ENCODE data around the gene MR1. TPM values are rescaled to one million over a fixed set of nuclear protein-coding genes. Genes with fewer than 3 reads are reported as not detected.

Gene MR1
- total and polyA plus RNA-seq, 2 of the 13 experiments (the other 11 are each of a cell fraction or from before 2014, with no cell fraction given), result 7.7 to 10.4 TPM

DNA sequence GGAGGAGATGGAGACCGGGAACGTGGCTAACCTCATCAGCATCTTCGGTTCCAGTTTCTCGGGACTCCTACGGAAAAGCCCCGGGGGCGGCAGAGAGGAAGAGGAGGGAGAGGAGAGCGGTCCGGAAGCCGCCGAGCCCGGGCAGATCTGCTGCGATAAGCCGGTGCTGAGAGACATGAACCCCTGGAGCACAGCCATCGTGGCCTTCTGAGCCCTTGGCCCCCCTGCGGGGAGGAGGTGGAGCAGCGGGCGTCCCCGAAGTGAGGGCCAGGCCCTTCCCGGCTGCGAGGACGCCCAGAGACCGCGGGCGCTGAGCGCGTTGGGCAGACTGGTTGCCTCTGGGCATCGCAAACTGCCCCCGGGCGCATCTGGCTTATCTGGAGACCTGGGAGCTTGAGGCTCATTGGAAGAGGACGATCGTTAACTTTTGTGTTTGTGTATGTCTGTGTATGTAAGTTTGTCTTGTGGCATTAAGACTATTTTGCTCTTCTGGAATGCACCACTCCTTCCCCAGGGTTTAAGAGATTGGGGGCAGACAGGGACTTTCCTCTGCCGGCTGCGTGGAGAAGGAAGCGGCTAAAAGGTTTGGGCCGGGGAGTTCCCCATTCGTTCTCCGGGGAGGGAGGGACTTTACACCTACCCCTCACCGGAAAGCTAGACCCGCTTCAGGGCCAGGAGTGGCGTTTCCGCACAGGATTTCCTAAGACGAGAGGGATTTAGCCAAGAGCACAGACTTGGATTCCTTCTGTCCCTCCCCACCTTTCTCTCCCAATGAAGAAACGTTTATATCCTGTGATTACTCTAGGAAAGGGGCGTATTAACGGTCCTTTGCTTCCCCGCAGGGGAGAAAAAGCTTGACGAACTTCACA is 56.1 kb downstream of the MR1 start (continued):
- TF ChIP-seq, protein P1, sequence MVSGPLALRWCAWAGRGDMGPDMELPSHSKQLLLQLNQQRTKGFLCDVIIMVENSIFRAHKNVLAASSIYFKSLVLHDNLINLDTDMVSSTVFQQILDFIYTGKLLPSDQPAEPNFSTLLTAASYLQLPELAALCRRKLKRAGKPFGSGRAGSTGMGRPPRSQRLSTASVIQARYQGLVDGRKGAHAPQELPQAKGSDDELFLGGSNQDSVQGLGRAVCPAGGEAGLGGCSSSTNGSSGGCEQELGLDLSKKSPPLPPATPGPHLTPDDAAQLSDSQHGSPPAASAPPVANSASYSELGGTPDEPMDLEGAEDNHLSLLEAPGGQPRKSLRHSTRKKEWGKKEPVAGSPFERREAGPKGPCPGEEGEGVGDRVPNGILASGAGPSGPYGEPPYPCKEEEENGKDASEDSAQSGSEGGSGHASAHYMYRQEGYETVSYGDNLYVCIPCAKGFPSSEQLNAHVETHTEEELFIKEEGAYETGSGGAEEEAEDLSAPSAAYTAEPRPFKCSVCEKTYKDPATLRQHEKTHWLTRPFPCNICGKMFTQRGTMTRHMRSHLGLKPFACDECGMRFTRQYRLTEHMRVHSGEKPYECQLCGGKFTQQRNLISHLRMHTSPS (CRISPR knock-in tag; IDR thresholded peaks at IDR 0.05; ENCODE audit: low read depth), result no peak
- no peak for TF ChIP-seq ZNF138 (CRISPR knock-in tag; IDR thresholded peaks at IDR 0.05; ENCODE audit: low read depth)
- TF ChIP-seq, protein P2, sequence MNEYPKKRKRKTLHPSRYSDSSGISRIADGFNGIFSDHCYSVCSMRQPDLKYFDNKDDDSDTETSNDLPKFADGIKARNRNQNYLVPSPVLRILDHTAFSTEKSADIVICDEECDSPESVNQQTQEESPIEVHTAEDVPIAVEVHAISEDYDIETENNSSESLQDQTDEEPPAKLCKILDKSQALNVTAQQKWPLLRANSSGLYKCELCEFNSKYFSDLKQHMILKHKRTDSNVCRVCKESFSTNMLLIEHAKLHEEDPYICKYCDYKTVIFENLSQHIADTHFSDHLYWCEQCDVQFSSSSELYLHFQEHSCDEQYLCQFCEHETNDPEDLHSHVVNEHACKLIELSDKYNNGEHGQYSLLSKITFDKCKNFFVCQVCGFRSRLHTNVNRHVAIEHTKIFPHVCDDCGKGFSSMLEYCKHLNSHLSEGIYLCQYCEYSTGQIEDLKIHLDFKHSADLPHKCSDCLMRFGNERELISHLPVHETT (CRISPR knock-in tag; conservative IDR thresholded peaks at IDR 0.05), result no peak
- TF ChIP-seq NFKB2 (CRISPR knock-in tag; IDR thresholded peaks at IDR 0.05; ENCODE audit: borderline replicate concordance), result no peak
- TF ChIP-seq ARNT (IDR thresholded peaks at IDR 0.05), result no peak
- TF ChIP-seq, protein P3, sequence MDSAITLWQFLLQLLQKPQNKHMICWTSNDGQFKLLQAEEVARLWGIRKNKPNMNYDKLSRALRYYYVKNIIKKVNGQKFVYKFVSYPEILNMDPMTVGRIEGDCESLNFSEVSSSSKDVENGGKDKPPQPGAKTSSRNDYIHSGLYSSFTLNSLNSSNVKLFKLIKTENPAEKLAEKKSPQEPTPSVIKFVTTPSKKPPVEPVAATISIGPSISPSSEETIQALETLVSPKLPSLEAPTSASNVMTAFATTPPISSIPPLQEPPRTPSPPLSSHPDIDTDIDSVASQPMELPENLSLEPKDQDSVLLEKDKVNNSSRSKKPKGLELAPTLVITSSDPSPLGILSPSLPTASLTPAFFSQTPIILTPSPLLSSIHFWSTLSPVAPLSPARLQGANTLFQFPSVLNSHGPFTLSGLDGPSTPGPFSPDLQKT (CRISPR knock-in tag; IDR thresholded peaks at IDR 0.05; ENCODE audit: borderline replicate concordance), result no peak
- TF ChIP-seq, protein P4, sequence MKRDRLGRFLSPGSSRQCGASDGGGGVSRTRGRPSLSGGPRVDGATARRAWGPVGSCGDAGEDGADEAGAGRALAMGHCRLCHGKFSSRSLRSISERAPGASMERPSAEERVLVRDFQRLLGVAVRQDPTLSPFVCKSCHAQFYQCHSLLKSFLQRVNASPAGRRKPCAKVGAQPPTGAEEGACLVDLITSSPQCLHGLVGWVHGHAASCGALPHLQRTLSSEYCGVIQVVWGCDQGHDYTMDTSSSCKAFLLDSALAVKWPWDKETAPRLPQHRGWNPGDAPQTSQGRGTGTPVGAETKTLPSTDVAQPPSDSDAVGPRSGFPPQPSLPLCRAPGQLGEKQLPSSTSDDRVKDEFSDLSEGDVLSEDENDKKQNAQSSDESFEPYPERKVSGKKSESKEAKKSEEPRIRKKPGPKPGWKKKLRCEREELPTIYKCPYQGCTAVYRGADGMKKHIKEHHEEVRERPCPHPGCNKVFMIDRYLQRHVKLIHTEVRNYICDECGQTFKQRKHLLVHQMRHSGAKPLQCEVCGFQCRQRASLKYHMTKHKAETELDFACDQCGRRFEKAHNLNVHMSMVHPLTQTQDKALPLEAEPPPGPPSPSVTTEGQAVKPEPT (CRISPR knock-in tag; IDR thresholded peaks at IDR 0.05; ENCODE audit: low read depth), result no peak
- TF ChIP-seq, protein P5, sequence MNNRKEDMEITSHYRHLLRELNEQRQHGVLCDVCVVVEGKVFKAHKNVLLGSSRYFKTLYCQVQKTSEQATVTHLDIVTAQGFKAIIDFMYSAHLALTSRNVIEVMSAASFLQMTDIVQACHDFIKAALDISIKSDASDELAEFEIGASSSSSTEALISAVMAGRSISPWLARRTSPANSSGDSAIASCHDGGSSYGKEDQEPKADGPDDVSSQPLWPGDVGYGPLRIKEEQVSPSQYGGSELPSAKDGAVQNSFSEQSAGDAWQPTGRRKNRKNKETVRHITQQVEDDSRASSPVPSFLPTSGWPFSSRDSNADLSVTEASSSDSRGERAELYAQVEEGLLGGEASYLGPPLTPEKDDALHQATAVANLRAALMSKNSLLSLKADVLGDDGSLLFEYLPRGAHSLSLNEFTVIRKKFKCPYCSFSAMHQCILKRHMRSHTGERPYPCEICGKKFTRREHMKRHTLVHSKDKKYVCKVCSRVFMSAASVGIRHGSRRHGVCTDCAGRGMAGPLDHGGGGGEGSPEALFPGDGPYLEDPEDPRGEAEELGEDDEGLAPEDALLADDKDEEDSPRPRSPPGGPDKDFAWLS (CRISPR knock-in tag; IDR thresholded peaks at IDR 0.05; ENCODE audit: borderline replicate concordance), result no peak
- TF ChIP-seq ELF3 (CRISPR knock-in tag; IDR thresholded peaks at IDR 0.05), result no peak
- TF ChIP-seq, protein P6, sequence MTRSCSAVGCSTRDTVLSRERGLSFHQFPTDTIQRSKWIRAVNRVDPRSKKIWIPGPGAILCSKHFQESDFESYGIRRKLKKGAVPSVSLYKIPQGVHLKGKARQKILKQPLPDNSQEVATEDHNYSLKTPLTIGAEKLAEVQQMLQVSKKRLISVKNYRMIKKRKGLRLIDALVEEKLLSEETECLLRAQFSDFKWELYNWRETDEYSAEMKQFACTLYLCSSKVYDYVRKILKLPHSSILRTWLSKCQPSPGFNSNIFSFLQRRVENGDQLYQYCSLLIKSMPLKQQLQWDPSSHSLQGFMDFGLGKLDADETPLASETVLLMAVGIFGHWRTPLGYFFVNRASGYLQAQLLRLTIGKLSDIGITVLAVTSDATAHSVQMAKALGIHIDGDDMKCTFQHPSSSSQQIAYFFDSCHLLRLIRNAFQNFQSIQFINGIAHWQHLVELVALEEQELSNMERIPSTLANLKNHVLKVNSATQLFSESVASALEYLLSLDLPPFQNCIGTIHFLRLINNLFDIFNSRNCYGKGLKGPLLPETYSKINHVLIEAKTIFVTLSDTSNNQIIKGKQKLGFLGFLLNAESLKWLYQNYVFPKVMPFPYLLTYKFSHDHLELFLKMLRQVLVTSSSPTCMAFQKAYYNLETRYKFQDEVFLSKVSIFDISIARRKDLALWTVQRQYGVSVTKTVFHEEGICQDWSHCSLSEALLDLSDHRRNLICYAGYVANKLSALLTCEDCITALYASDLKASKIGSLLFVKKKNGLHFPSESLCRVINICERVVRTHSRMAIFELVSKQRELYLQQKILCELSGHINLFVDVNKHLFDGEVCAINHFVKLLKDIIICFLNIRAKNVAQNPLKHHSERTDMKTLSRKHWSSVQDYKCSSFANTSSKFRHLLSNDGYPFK (CRISPR knock-in tag; IDR thresholded peaks at IDR 0.05; ENCODE audit: borderline replicate concordance), result peak; percentile 49; the same call in 1 of the 2 replicates
- no peak for TF ChIP-seq MED13 (CRISPR knock-in tag; IDR thresholded peaks at IDR 0.05)
- no peak for TF ChIP-seq ONECUT2 (CRISPR knock-in tag; IDR thresholded peaks at IDR 0.05)
- no peak for TF ChIP-seq RCOR2 (CRISPR knock-in tag; IDR thresholded peaks at IDR 0.05)
- no peak for TF ChIP-seq MLLT10 (CRISPR knock-in tag; IDR thresholded peaks at IDR 0.05)
- TF ChIP-seq, protein P7, sequence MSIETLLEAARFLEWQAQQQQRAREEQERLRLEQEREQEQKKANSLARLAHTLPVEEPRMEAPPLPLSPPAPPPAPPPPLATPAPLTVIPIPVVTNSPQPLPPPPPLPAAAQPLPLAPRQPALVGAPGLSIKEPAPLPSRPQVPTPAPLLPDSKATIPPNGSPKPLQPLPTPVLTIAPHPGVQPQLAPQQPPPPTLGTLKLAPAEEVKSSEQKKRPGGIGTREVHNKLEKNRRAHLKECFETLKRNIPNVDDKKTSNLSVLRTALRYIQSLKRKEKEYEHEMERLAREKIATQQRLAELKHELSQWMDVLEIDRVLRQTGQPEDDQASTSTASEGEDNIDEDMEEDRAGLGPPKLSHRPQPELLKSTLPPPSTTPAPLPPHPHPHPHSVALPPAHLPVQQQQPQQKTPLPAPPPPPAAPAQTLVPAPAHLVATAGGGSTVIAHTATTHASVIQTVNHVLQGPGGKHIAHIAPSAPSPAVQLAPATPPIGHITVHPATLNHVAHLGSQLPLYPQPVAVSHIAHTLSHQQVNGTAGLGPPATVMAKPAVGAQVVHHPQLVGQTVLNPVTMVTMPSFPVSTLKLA (IDR thresholded peaks at IDR 0.05), result no peak
